GM12878 (cell line): ENCODE data around the gene KCNJ3. TPM values are rescaled to one million over a fixed set of nuclear protein-coding genes. Genes with fewer than 3 reads are reported as not detected.

ENCODE experiments used
- ATAC-seq: fragments of 200-7000 bp; cut with Tn5 transposase; 3 replicates; pipeline ENCODE4 v1.9.1; 2020; ENCODE audit warnings: mild to moderate bottlenecking, moderate library complexity
- BruUV-seq: library from RNA; stranded (reverse); fragments of 400-500 nt; replicated peaks from 2 replicates; lab custom pipeline; 2021; lab: Mats Ljungman, UMichigan
- CTCF ChIA-PET: fragments of 300-600 bp; sonication (Branson Sonifier 250); formaldehyde crosslinking; extraction: SDS; loops from one replicate; lab custom pipeline; 2021; ENCODE audit warnings: inconsistent platforms; lab: Yijun Ruan, JAX
- POLR2A ChIA-PET: fragments of 350-600 bp; formaldehyde crosslinking; extraction: SDS; loops from one replicate; lab custom pipeline; 2021; ENCODE audit warnings: inconsistent platforms; lab: Charles Lee
- RAD21 ChIA-PET: fragments of 300-600 bp; sonication (Branson Sonifier 250); formaldehyde crosslinking; loops from one replicate; lab custom pipeline; 2023; ENCODE audit warnings: antibody characterized with exemption; ENCODE audit not compliant: unreplicated experiment; lab: Charles Lee
- SMC1A ChIA-PET: fragments of 300-600 bp; sonication (Branson Sonifier 250); formaldehyde crosslinking; loops from one replicate; lab custom pipeline; 2023; ENCODE audit not compliant: unreplicated experiment, uncharacterized antibody; lab: Charles Lee
- DNase-seq: peaks from one replicate; pipeline ENCODE4 v3.0.0-alpha.2; 2011; ENCODE audit warnings: low read depth, low spot score
- FAIRE-seq: peaks from 3 replicates; lab custom pipeline; 2011; peaks lifted over from hg19 to GRCh38; lab: Jason Lieb, UNC
- H2AFZ ChIP-seq: 2 replicates; pipeline ENCODE4 v1.6.0; 2011; ENCODE audit warnings: low read depth, low read length, control low read depth; ENCODE audit not compliant: control insufficient read depth
- H3K27ac ChIP-seq: 2 replicates; pipeline ENCODE4 v1.5.1; 2011; ENCODE audit warnings: control low read depth; ENCODE audit not compliant: control insufficient read depth, insufficient read depth
- H3K27me3 ChIP-seq, 2 experiments: replicated peaks in 1 of 2; 2 replicates each; pipeline versions ENCODE4 v1.6.0 to v1.6.1; 2011; ENCODE audit warnings: low read length in 1 of 2; ENCODE audit not compliant: control insufficient read depth in 2 of 2, insufficient read depth in 2 of 2
- H3K36me3 ChIP-seq, 2 experiments: 2 replicates each; pipeline ENCODE4 v1.5.1; 2011; ENCODE audit warnings: low read length in 1 of 2; ENCODE audit not compliant: control insufficient read depth in 2 of 2, insufficient read depth in 2 of 2
- H3K4me1 ChIP-seq: 2 replicates; pipeline ENCODE4 v1.6.1; 2011; ENCODE audit warnings: mild to moderate bottlenecking, low read length, moderate library complexity, mixed read lengths; ENCODE audit not compliant: control insufficient read depth, insufficient read depth
- H3K4me2 ChIP-seq: 2 replicates; pipeline ENCODE4 v1.6.0; 2011; ENCODE audit warnings: control low read depth; ENCODE audit not compliant: control insufficient read depth, insufficient read depth
- H3K4me3 ChIP-seq: fragments of 200-600 bp; sonication (generic); 2 replicates; pipeline ENCODE4 v1.5.1; 2016
- H3K79me2 ChIP-seq: 2 replicates; pipeline ENCODE4 v1.6.0; 2011; ENCODE audit warnings: low read length; ENCODE audit not compliant: control insufficient read depth, insufficient read depth
- H3K9ac ChIP-seq: 2 replicates; pipeline ENCODE4 v1.8.0; 2011; ENCODE audit warnings: low read length, control low read depth, mixed read lengths; ENCODE audit not compliant: control insufficient read depth, insufficient read depth
- H3K9me3 ChIP-seq: replicated peaks from 3 replicates; pipeline ENCODE4 v1.5.1; 2011; ENCODE audit warnings: mild to moderate bottlenecking, low read length; ENCODE audit not compliant: control insufficient read depth, insufficient read depth
- H4K20me1 ChIP-seq: 2 replicates; pipeline ENCODE4 v1.6.0; 2011; ENCODE audit not compliant: control insufficient read depth, insufficient read depth
- FOXM1 ChIP-seq: IDR thresholded peaks from 2 replicates; pipeline ENCODE4 v1.6.1; 2012; ENCODE audit warnings: low read depth, mild to moderate bottlenecking, inconsistent platforms, low read length, moderate library complexity
- HCFC1 ChIP-seq: fragments of 150-350 bp; IDR thresholded peaks from 2 replicates; pipeline ENCODE4 v1.6.1; 2014; ENCODE audit warnings: low read length
- MYB ChIP-seq: fragments of 150-350 bp; IDR thresholded peaks from 2 replicates; pipeline ENCODE4 v1.6.1; 2014; ENCODE audit warnings: mild to moderate bottlenecking, low read depth, low read length, borderline replicate concordance
- NFXL1 ChIP-seq: fragments of 450-650 bp; IDR thresholded peaks from 2 replicates; pipeline ENCODE4 v1.6.1; 2017; ENCODE audit warnings: antibody characterized with exemption, mild to moderate bottlenecking, borderline replicate concordance
- TCF3 ChIP-seq: IDR thresholded peaks from 2 replicates; pipeline ENCODE4 v1.6.1; 2012; ENCODE audit warnings: low read depth, mild to moderate bottlenecking, low read length, borderline replicate concordance; ENCODE audit not compliant: insufficient read depth
- WGBS: methylation state at CpG from one replicate; pipeline ENCODE4 v1.1.6; 2016; ENCODE audit warnings: low lambda C conversion rate; ENCODE audit not compliant: insufficient replicate concordance, insufficient coverage; ENCODE audit errors: missing lambda C conversion rate; 5-methylcytosine and 5-hydroxymethylcytosine counted together
- in situ Hi-C: fragments of 300-500 bp; cut with MboI; formaldehyde crosslinking; loops from 9 replicates; pipeline ENCODE4 v1.14.3; 2018; ENCODE audit warnings: mixed read lengths
- intact Hi-C: fragments of 100-400 bp; cut with micrococcal nuclease; formaldehyde crosslinking; loops from one replicate; pipeline ENCODE4 v1.14.2; 2022; ENCODE audit not compliant: unreplicated experiment
- polyA plus RNA-seq, 11 experiments: library from polyadenylated mRNA; depleted of rRNA in 4 of 11; unstranded in 6 of 11; stranded (reverse) in 5 of 11; fragments of >200 nt; fragmentation: Nextera tagmentation in 4 of 11; fragmentation: Illumina TruSeq in 1 of 11; extraction: Ambion mirVana in 4 of 11; extraction: Trizol in 1 of 11; gene quantifications; 1 replicate in 1 of 11; 2 replicates in 10 of 11; pipeline versions ENCODE4 v1.2.1 to v1.2.3, GENCODE V29; 2011 to 2016; ENCODE audit warnings: inconsistent platforms in 2 of 11, missing spikeins in 2 of 11, low read depth in 1 of 11
- total RNA-seq, 4 experiments: library from RNA; depleted of rRNA in 3 of 4; stranded (reverse); fragments of >200 nt in 3 of 4; fragmentation: Illumina TruSeq in 1 of 4; extraction: Trizol in 1 of 4; gene quantifications; 2 replicates each; pipeline versions ENCODE4 v1.2.1 to v1.2.3, GENCODE V29; 2013 to 2021
- TF ChIP-seq, protein P1 (sequence below): fragments of 450-650 bp; formaldehyde crosslinking; IDR thresholded peaks from 2 replicates; pipeline ENCODE4 v1.4.0; 2022; ENCODE audit warnings: mild to moderate bottlenecking, moderate library complexity
- TF ChIP-seq, protein P2 (sequence below): IDR thresholded peaks from 2 replicates; pipeline ENCODE4 v1.6.1; 2011; ENCODE audit warnings: borderline replicate concordance, low read depth, mild to moderate bottlenecking, moderate library complexity, low read length; ENCODE audit not compliant: insufficient read depth, poor library complexity, severe bottlenecking
- TF ChIP-seq, protein P3 (sequence below): fragments of 450-650 bp; IDR thresholded peaks from 2 replicates; pipeline ENCODE4 v1.6.1; 2018; ENCODE audit warnings: mild to moderate bottlenecking, low read depth, moderate library complexity; ENCODE audit not compliant: partially characterized antibody
- TF ChIP-seq, protein P4 (sequence below): fragments of 450-650 bp; IDR thresholded peaks from 2 replicates; pipeline ENCODE4 v1.6.1; 2017; ENCODE audit warnings: mild to moderate bottlenecking, moderate library complexity
- TF ChIP-seq, protein P5 (sequence below): fragments of 150-350 bp; IDR thresholded peaks from 2 replicates; pipeline ENCODE4 v1.6.1; 2014; ENCODE audit warnings: mild to moderate bottlenecking, low read depth, low read length

Gene KCNJ3
- total and polyA plus RNA-seq, 10 of the 15 experiments (the other 5 are each of a cell fraction or from before 2014, with no cell fraction given): 0.01 to 1.1 (median 0.04) TPM; not detected in 6

DNA sequence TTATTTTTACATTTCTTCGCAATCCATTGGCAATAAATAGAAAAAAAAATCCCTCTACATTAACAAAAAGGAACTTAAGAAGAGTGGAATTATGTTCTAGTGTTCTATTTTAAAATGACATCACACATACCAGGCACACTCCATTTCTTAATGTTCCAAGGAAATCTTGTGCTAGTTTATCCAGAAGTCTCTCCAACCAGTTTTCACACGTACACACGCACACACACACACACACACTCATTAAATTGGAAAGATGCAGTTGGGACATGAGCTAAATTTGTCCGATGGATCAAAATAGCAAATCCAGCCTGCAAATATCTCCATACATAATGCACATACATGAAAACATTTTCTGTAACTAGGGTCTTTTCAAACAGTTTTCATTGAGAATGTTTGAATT is 78.3 kb downstream of the KCNJ3 start:
- no peak overlapping the region for H3K4me2 ChIP-seq
- H3K4me1 ChIP-seq: no peaks in the 10 kb centered on the region
- no peaks in the 10 kb centered on the region for H3K36me3 ChIP-seq
- H2AFZ ChIP-seq: no peak overlapping the region
- 26% methylated on average over 4 of the region's 4 CpGs for WGBS
- ChIA-PET RAD21 (no interaction called here), SMC1A (no interaction called here), CTCF (no interaction called here), POLR2A (no interaction called here)
- DNase-seq (no peak), FAIRE-seq (no peak), ATAC-seq (no peak)
- in situ Hi-C loops: no loop called here
- H3K79me2 ChIP-seq: no peaks in the 10 kb centered on the region
- no peaks in the 10 kb centered on the region for H3K27me3 ChIP-seq
- H4K20me1 ChIP-seq: no peaks in the 10 kb centered on the region
- BruUV-seq: no TSS peak
- no peak overlapping the region for H3K27ac ChIP-seq
- intact Hi-C loops: no loop called here
- no peak overlapping the region for H3K4me3 ChIP-seq
- H3K9ac ChIP-seq: no peak overlapping the region
- no peaks in the 10 kb centered on the region for H3K9me3 ChIP-seq
- no peak for TF ChIP-seq FOXM1
- TF ChIP-seq HCFC1: no peak
- TF ChIP-seq TCF3: no peak
- TF ChIP-seq, protein P1, sequence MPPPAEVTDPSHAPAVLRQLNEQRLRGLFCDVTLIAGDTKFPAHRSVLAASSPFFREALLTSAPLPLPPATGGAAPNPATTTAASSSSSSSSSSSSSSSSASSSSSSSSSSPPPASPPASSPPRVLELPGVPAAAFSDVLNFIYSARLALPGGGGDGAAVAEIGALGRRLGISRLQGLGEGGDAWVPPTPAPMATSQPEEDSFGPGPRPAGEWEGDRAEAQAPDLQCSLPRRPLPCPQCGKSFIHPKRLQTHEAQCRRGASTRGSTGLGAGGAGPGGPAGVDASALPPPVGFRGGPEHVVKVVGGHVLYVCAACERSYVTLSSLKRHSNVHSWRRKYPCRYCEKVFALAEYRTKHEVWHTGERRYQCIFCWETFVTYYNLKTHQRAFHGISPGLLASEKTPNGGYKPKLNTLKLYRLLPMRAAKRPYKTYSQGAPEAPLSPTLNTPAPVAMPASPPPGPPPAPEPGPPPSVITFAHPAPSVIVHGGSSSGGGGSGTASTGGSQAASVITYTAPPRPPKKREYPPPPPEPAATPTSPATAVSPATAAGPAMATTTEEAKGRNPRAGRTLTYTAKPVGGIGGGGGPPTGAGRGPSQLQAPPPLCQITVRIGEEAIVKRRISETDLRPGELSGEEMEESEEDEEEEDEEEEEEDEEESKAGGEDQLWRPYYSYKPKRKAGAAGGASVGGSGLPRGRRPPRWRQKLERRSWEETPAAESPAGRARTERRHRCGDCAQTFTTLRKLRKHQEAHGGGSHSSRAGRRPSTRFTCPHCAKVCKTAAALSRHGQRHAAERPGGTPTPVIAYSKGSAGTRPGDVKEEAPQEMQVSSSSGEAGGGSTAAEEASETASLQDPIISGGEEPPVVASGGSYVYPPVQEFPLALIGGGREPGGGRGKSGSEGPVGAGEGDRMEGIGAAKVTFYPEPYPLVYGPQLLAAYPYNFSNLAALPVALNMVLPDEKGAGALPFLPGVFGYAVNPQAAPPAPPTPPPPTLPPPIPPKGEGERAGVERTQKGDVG (CRISPR knock-in tag): no peak
- TF ChIP-seq, protein P2, sequence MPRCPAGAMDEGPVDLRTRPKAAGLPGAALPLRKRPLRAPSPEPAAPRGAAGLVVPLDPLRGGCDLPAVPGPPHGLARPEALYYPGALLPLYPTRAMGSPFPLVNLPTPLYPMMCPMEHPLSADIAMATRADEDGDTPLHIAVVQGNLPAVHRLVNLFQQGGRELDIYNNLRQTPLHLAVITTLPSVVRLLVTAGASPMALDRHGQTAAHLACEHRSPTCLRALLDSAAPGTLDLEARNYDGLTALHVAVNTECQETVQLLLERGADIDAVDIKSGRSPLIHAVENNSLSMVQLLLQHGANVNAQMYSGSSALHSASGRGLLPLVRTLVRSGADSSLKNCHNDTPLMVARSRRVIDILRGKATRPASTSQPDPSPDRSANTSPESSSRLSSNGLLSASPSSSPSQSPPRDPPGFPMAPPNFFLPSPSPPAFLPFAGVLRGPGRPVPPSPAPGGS: no peak
- TF ChIP-seq, protein P3, sequence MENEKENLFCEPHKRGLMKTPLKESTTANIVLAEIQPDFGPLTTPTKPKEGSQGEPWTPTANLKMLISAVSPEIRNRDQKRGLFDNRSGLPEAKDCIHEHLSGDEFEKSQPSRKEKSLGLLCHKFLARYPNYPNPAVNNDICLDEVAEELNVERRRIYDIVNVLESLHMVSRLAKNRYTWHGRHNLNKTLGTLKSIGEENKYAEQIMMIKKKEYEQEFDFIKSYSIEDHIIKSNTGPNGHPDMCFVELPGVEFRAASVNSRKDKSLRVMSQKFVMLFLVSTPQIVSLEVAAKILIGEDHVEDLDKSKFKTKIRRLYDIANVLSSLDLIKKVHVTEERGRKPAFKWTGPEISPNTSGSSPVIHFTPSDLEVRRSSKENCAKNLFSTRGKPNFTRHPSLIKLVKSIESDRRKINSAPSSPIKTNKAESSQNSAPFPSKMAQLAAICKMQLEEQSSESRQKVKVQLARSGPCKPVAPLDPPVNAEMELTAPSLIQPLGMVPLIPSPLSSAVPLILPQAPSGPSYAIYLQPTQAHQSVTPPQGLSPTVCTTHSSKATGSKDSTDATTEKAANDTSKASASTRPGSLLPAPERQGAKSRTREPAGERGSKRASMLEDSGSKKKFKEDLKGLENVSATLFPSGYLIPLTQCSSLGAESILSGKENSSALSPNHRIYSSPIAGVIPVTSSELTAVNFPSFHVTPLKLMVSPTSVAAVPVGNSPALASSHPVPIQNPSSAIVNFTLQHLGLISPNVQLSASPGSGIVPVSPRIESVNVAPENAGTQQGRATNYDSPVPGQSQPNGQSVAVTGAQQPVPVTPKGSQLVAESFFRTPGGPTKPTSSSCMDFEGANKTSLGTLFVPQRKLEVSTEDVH: no peak
- TF ChIP-seq, protein P4, sequence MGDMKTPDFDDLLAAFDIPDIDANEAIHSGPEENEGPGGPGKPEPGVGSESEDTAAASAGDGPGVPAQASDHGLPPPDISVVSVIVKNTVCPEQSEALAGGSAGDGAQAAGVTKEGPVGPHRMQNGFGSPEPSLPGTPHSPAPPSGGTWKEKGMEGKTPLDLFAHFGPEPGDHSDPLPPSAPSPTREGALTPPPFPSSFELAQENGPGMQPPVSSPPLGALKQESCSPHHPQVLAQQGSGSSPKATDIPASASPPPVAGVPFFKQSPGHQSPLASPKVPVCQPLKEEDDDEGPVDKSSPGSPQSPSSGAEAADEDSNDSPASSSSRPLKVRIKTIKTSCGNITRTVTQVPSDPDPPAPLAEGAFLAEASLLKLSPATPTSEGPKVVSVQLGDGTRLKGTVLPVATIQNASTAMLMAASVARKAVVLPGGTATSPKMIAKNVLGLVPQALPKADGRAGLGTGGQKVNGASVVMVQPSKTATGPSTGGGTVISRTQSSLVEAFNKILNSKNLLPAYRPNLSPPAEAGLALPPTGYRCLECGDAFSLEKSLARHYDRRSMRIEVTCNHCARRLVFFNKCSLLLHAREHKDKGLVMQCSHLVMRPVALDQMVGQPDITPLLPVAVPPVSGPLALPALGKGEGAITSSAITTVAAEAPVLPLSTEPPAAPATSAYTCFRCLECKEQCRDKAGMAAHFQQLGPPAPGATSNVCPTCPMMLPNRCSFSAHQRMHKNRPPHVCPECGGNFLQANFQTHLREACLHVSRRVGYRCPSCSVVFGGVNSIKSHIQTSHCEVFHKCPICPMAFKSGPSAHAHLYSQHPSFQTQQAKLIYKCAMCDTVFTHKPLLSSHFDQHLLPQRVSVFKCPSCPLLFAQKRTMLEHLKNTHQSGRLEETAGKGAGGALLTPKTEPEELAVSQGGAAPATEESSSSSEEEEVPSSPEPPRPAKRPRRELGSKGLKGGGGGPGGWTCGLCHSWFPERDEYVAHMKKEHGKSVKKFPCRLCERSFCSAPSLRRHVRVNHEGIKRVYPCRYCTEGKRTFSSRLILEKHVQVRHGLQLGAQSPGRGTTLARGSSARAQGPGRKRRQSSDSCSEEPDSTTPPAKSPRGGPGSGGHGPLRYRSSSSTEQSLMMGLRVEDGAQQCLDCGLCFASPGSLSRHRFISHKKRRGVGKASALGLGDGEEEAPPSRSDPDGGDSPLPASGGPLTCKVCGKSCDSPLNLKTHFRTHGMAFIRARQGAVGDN: no peak
- TF ChIP-seq NFXL1: no peak
- no peak for TF ChIP-seq MYB
- TF ChIP-seq, protein P5, sequence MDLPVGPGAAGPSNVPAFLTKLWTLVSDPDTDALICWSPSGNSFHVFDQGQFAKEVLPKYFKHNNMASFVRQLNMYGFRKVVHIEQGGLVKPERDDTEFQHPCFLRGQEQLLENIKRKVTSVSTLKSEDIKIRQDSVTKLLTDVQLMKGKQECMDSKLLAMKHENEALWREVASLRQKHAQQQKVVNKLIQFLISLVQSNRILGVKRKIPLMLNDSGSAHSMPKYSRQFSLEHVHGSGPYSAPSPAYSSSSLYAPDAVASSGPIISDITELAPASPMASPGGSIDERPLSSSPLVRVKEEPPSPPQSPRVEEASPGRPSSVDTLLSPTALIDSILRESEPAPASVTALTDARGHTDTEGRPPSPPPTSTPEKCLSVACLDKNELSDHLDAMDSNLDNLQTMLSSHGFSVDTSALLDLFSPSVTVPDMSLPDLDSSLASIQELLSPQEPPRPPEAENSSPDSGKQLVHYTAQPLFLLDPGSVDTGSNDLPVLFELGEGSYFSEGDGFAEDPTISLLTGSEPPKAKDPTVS: no peak
